Fibroblast of mammary gland (primary cell): ENCODE results near the gene ADCY7.

Experiments
- DNase-seq: peaks from one replicate; pipeline ENCODE4 v3.0.0-alpha.2; 2010; ENCODE audit warnings: low read depth
- H3K4me3 ChIP-seq: 2 replicates; pipeline ENCODE4 v1.5.1; 2011; ENCODE audit warnings: low read depth, mild to moderate bottlenecking, low read length, moderate library complexity; ENCODE audit not compliant: control insufficient read depth
- TF ChIP-seq, protein P1 (sequence below): conservative IDR thresholded peaks from 2 replicates; pipeline ENCODE4 v1.5.1; 2011; ENCODE audit warnings: low read depth, low read length, inconsistent platforms; ENCODE audit not compliant: control insufficient read depth, insufficient read depth

ADCY7 gene

GRCh38 chr16:50303605-50304466, 37.5 kb downstream of the ADCY7 start:
- TF ChIP-seq, protein P1, sequence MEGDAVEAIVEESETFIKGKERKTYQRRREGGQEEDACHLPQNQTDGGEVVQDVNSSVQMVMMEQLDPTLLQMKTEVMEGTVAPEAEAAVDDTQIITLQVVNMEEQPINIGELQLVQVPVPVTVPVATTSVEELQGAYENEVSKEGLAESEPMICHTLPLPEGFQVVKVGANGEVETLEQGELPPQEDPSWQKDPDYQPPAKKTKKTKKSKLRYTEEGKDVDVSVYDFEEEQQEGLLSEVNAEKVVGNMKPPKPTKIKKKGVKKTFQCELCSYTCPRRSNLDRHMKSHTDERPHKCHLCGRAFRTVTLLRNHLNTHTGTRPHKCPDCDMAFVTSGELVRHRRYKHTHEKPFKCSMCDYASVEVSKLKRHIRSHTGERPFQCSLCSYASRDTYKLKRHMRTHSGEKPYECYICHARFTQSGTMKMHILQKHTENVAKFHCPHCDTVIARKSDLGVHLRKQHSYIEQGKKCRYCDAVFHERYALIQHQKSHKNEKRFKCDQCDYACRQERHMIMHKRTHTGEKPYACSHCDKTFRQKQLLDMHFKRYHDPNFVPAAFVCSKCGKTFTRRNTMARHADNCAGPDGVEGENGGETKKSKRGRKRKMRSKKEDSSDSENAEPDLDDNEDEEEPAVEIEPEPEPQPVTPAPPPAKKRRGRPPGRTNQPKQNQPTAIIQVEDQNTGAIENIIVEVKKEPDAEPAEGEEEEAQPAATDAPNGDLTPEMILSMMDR: no peak
- H3K4me3 ChIP-seq: no peak overlapping the region
- DNase-seq: no peak

DNA sequence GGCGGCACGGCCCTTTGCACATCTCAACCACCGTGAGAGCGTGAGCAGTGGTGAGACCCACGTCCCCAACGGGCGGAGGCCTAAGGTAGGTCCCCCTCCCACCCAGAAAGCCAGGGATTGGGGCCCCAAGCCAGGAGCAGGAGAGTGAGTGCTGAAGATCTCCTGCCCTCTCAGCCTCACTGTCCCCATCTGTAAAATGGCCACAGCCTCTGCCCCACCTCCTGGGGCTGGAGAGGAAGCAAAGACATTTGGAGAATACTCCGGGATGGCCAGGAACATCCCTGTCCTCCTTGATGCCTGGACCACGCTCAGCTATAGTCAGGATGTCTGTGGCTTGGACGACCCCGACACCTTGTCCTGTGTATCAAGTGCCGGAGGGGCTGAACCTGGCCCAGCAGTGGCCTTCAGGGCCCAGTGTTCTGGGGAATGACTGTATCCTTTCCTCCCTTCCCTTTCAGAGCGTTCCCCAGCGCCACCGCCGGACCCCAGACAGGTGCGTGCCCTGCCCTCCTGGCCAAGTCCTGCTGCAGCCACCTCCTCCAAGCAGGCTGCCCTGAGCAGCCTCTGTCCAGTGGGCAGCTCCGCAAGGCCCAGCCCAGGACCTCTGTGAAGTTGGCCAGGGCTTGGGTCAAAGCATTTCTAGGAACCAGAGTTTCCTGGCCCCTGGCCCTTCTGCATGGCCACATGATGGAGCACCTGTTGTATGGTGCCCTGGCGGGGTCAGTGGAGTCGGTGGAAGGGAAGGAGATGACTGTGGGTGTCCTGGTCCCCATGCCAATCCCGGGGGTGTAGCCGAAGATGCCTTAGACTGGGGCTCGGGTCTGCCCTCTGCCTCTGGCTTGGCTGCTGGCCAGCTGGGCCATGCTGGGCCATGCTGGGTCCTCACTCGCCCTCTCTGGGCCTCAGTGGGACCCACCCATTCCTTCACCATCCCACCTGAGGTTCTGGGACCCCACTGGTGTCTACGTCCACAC, 38.4 kb downstream of the ADCY7 start:
- DNase-seq: no peak
- H3K4me3 ChIP-seq: no peak overlapping the region
- TF ChIP-seq, protein P1: no peak

DNA sequence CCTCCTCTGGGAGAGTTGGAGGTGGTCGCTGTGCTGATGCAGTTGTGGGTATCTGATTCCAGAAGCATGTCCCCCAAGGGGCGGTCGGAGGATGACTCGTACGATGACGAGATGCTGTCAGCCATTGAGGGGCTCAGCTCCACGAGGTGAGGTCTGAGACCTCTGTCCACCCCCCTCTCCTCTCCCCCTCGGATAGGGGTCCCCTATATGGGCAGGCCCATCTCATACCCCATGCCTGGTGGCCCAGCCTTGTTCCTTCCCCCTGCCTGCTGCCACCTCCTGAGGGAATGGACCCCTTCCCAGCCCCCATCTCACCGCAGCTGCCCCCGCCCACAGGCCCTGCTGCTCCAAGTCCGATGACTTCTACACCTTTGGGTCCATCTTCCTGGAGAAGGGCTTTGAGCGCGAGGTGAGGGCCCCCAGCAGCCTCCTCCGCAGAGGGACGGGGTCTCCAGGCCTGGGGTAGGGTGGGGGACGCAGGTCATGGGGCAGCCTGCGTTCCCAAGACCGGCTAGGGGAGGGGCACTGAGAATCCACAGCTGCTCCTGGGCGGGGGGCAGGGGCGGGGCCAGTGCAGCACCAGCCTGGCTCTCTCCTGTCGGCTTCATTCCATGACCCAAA, 39.2 kb downstream of the ADCY7 start:
- no peak overlapping the region for H3K4me3 ChIP-seq
- TF ChIP-seq, protein P1: no peak
- DNase-seq: no peak

DNA sequence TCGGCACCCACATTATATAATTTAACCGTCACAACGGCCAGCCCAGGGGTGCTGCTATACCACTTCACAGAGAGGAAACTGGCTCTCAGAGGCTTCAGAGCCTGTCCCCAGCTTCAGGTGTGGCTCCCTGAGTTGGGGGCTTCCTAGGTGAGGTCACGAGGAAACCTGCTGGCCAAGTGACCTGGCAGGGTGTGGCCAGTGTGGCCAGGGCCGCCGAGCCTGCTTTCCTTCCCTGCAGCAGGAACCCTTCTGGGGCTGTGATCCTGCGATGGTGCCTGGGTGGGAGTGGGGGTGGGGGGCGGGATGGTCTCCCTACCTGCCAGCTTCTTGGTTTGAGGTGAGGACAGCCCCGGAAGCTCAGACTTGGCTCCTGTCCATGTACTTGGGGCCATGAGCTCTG, 39.9 kb downstream of the ADCY7 start:
- TF ChIP-seq, protein P1: no peak
- no peak for DNase-seq
- H3K4me3 ChIP-seq: no peak overlapping the region

- no peak overlapping the region for H3K4me3 ChIP-seq
- no peak for DNase-seq
- TF ChIP-seq, protein P1: no peak
Measured at GRCh38 chr16:50308237-50308965, 42.0 kb downstream of the ADCY7 start.

DNA sequence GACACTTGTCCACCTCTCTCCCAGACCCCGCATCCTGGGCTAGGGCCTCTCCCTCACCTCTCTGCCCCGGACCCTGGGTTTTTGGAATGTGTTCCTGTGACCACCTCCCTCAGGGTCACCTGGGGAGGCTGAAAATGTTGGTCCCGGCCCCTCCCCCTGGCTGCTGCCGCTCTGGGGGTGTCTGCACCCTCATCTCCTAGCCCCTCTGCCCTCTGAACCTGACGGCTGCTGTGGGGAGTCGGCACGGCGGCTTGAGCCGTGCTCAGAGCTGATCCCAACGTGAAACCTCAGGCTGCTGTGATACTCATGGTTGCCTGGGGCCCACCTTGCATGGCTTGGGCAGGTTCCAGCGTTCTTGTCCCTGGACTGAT, 42.8 kb downstream of the ADCY7 start:
- no peak for DNase-seq
- TF ChIP-seq, protein P1: no peak
- no peak overlapping the region for H3K4me3 ChIP-seq
